Body of pancreas (tissue), 4 donors: Measurements from ENCODE around the gene GMDS.

Experiments
- POLR2A ChIP-seq, 3 donors: fragments of 450-650 bp; IDR thresholded peaks; one replicate each; pipeline ENCODE4 v1.6.1; 2016; ENCODE audit warnings: antibody characterized with exemption in 3 of 3, mild to moderate bottlenecking in 2 of 3
- TF ChIP-seq, protein P1 (sequence below), 7 experiments: fragments of 450-650 bp in 4 of 7; fragments of 200-600 bp in 3 of 7; sonication (generic) in 3 of 7; IDR thresholded peaks; one replicate each; pipeline ENCODE4 v1.5.1; 2016 to 2019; ENCODE audit warnings: antibody characterized with exemption in 7 of 7

- TF ChIP-seq, protein P1, sequence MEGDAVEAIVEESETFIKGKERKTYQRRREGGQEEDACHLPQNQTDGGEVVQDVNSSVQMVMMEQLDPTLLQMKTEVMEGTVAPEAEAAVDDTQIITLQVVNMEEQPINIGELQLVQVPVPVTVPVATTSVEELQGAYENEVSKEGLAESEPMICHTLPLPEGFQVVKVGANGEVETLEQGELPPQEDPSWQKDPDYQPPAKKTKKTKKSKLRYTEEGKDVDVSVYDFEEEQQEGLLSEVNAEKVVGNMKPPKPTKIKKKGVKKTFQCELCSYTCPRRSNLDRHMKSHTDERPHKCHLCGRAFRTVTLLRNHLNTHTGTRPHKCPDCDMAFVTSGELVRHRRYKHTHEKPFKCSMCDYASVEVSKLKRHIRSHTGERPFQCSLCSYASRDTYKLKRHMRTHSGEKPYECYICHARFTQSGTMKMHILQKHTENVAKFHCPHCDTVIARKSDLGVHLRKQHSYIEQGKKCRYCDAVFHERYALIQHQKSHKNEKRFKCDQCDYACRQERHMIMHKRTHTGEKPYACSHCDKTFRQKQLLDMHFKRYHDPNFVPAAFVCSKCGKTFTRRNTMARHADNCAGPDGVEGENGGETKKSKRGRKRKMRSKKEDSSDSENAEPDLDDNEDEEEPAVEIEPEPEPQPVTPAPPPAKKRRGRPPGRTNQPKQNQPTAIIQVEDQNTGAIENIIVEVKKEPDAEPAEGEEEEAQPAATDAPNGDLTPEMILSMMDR (IDR thresholded peaks at IDR 0.05): no peak
- no peak for TF ChIP-seq POLR2A (IDR thresholded peaks at IDR 0.05)
Measured at GRCh38 chr6:1663511-1663910, 581.9 kb downstream of the GMDS start.
